ENCODE results near the gene JADE2.

- peak in 1 of 2 donors; percentile 20 for TF ChIP-seq POLR2A (IDR thresholded peaks at IDR 0.05)
- TF ChIP-seq, protein P1, sequence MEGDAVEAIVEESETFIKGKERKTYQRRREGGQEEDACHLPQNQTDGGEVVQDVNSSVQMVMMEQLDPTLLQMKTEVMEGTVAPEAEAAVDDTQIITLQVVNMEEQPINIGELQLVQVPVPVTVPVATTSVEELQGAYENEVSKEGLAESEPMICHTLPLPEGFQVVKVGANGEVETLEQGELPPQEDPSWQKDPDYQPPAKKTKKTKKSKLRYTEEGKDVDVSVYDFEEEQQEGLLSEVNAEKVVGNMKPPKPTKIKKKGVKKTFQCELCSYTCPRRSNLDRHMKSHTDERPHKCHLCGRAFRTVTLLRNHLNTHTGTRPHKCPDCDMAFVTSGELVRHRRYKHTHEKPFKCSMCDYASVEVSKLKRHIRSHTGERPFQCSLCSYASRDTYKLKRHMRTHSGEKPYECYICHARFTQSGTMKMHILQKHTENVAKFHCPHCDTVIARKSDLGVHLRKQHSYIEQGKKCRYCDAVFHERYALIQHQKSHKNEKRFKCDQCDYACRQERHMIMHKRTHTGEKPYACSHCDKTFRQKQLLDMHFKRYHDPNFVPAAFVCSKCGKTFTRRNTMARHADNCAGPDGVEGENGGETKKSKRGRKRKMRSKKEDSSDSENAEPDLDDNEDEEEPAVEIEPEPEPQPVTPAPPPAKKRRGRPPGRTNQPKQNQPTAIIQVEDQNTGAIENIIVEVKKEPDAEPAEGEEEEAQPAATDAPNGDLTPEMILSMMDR (IDR thresholded peaks at IDR 0.05): no peak
Observed at GRCh38 chr5:134592141-134592746, 66.8 kb downstream of the JADE2 start.
